GM19239 (cell line): ENCODE results near the gene NDUFS6.
"Not testable (repeated sequence)": the region's sequence is repeated elsewhere in the genome, so short reads cannot be mapped to it uniquely, and the experiment has no call there.

Experiments used
- DNase-seq: peaks from one replicate; pipeline ENCODE4 v3.0.0; 2011; ENCODE audit warnings: low spot score; ENCODE audit not compliant: insufficient read length
- FAIRE-seq: peaks from 2 replicates; lab custom pipeline; 2011; peaks lifted over from hg19 to GRCh38; lab: Jason Lieb, UNC

Gene NDUFS6

GRCh38 chr5:1810581-1811101 is 9.4 kb downstream of the NDUFS6 start:
- FAIRE-seq (no peak), DNase-seq (no peak)

DNA sequence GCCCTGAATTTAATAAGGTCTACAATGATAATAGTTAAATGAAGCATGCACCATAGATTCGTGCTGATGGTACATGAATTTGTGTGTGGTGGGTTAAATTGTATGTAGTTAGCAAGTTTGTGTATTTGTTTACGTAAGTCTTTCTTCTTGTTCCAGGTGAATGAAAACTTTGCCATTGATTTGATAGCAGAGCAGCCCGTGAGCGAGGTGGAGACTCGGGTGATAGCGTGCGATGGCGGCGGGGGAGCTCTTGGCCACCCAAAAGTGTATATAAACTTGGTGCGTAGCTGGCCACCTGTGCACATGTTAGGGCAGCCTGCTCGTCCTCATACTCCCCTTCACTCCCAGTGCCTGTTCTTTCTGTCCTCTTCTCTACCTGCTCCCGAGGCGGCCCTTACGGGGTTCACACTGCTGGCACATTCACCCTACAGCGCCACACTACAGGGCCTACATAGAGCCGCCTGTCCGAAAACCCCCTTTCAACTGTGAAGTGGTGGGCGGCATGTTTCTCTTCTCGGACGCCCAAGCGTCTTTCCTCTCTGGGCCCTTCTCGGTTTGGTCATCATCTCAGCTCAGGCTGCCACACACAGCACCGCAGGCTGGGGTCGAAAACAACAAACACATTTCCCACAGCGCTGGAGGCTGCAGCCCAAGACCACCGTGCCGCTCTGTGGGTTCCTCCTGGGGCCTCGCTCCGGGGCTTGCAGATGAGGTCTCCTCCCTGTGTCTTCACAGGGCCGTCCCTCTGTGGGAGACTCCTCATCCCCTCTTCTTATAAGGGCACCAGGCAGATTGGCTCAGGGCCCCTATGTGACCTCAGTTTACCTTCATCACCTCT is 13.2 kb downstream of the NDUFS6 start:
- no peak for DNase-seq
- FAIRE-seq = no peak

- DNase-seq = no peak
- FAIRE-seq = no peak
Observed at GRCh38 chr5:1815071-1815786, 14.0 kb downstream of the NDUFS6 start.

DNA sequence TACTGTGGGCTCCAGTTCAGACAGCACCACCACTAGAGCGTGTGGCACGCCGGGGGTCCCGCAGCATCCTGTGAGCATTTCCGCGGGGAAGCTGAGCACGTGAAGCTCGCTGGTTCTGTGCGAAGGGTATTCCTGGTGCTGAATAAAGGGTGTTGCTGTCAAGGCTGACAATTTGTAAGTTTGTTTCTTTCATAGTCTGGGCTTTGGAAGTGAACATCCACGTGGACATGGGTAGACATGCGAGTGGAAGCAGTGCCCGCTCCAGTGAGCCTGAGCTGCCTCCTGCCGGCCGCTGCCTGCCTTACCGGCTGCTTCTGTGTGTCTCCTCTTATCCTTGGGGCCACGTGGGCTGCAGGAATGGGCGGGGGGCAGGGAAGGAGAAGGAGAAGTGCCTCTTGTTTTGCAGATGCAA is 14.7 kb downstream of the NDUFS6 start:
- FAIRE-seq = no peak

GRCh38 chr5:1816495-1817089 is 15.4 kb downstream of the NDUFS6 start:
- DNase-seq, FAIRE-seq: not testable (repeated sequence)

More for the DNA sequence above, 14.7 kb downstream of the NDUFS6 start:
- DNase-seq = no peak

GRCh38 chr5:1817261-1818043 is 16.2 kb downstream of the NDUFS6 start:
- FAIRE-seq (no peak), DNase-seq (no peak)

GRCh38 chr5:1818784-1819183 is 17.6 kb downstream of the NDUFS6 start:
- no peak for DNase-seq
- FAIRE-seq = no peak

DNA sequence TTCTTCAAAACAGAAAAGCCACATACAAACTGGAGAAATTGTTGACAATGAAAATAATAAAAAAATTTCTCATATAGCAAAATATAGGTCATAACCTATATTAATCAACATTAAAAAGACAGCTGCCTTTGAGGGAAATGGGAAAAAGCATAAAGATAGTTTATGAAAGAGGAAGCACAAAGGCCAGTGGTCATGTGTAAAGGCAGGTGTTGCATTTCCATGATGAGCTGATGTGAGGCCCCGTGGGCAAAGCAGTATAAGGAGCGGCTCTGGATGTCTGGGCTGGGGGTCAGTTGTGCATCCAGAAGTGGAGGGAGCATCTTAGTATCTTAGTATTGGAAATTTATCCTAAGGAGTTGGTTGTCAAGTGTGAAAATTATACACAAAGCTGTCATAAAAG is 18.3 kb downstream of the NDUFS6 start:
- DNase-seq (no peak), FAIRE-seq (no peak)

DNA sequence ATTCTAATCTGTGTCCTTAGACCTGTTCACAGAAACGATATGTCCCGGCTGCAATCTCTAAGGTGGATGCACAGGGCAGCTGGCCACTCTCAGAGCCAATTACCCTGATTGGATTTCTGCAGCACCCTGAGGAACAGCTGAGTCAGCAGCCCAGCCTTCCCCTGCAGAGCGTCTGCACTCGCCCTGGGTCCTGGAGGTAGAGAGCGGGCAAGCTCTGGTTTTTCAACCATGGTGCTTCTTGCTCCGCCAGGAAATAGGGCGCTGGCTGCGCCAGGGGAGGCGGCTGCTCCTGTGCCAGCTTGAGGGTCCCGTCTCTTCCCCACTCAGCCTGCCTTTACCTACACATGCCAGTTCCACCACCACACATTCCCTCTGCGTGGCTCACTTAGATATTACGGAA is 19.2 kb downstream of the NDUFS6 start:
- FAIRE-seq (no peak), DNase-seq (no peak)

DNA sequence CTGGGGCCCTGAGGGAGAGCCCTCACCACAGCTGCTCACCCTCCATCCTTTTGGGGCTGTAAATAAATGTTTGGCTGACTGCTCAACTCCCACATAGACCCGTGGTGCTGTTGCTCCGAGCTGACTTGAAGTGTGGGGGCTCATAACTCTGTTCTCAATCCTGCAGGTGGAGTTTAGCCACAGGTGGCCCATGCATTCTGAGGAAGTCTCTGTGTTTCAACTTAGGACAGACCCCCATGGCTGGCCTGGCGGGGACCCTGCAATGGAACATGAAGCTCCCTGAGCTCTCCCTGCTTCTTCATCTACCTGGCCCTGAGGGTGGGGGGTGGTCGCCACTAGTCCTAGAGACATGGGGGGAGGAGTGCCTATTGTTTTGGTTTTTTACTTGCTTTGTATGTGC is 19.7 kb downstream of the NDUFS6 start:
- DNase-seq (no peak), FAIRE-seq (no peak)

DNA sequence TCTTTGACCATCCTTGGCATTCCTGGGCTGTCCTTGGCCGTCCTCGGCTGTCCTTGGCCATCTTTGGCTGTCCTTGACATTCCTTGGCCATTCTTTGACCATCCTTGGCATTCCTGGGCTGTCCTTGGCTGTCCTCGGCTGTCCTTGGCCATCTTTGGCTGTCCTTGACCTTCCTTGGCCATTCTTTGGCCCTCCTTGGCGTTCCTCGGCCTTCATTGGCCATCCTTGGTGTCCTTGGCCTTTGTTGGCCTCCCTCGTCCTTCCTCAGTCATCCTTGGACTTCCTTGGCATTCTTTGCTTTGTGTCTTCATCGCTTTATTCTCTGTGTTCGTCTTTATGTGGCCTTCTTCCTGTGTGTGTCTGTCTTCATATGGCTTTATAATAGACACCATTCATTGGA is 20.7 kb downstream of the NDUFS6 start:
- FAIRE-seq (no peak), DNase-seq (no peak)

DNA sequence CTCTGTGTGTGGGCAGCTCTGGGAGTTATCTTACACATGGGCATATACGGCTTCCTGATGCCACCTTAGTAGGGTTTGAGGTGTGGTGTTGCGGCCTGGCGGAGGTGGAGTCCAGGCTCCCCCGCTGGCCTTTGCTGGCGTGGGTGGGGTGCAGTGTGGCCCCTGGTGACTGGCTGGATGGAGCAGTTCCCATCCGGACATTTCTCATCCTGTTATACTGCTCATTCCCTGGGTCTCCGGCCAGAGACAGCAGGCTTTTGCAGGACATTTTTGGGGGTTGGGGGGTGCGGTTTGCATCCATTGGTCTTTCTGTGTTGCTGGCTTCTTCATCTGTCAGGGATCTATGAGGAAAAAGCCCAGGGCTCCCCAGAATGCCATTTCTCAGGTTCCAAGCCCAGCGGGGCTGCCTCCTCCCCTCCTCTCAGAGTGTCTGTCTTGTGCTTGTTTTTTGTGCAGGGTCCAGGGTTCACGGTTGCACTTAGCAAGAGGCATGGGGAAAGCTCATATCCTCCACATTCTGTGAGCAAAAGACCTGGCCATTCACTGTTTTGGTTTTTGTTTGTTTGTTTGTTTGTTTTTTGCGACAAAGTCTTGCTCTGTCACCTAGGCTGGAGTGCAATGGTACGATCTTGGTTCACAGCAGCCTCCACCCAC is 22.3 kb downstream of the NDUFS6 start:
- DNase-seq = no peak
- no peak for FAIRE-seq

DNA sequence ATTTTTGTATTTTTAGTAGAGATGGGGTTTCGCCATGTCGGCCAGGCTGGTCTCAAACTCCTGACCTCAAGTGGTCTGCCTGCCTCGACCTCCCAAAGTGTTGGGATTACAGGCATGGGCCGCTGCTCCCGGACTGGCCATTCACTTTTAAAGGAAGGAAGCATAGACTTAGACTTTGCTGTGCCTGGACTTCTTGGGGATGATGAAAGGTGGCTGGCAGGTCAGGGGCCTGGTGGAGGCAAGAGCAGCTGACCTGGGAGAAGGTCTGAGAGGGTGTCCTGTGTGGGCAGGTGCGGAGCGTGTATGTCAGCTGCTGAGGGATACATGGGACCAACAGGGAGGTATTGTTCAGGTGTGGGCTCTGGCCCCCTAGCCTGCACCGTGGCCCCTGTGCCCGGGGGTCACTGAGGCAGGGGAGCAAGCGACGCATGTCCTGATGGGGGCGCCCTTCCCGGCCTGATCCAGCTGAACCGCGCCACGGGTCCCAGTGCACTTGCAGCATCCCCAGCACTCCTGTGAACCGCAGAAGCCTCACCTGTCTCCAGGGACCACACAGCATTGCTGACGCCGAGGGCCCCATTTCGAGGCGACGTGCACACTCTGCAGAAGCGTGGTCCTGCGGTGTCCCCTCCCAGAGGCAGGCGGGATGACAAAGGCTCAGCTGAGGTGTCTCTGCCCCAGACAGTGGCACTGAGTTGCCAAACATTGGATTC is 23.1 kb downstream of the NDUFS6 start:
- FAIRE-seq (no peak), DNase-seq (no peak)

GRCh38 chr5:1824903-1825841 is 24.0 kb downstream of the NDUFS6 start:
- no peak for FAIRE-seq
- no peak for DNase-seq

- DNase-seq (no peak), FAIRE-seq (no peak)
Observed at GRCh38 chr5:1826235-1826980, 25.2 kb downstream of the NDUFS6 start.

DNA sequence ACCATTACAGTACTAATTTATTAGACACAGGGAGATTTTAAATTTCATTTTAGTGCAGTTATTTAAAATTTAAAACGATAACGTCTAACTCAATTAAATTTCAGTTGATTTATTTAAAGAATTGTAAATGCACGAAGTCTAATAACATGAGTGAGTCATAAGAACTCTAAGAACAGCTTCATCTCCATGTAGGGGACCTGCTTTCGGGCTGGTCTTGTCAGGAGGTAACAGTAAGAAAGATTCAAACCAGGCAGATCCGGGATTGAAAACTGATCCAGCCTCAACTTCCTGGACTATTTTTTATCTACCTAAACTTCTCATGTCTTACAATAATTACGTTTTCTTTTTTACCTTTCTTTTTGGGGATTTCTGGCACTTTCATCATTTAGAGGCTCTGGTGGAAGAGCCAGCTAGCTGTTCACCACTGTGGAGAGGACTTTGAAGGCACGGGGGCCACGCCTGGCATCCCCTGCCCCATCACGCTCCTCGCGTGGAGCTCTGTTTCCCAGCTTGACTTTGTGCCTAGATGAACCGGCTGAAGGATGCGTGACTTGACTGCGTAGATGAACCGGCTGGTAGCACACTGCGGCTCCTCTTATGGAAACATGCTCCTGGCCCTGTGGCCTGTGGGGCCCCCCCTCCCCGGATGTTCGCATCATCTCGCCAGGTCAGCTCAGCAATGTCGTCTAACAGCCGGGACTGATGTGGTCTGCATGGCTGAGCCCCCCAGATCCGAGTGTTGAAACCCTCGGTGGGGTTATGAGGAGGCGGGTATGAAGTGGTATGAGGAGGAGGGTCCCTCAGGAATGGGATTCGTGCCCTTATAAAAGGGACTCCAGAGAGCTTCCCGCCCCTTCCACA is 26.0 kb downstream of the NDUFS6 start:
- no peak for FAIRE-seq
- DNase-seq = no peak
